ENCODE data around the gene NLGN4Y. TPM values are rescaled to one million over a fixed set of nuclear protein-coding genes. Genes with fewer than 3 reads are reported as not detected.
"Not testable (repeated sequence)": the region's sequence is repeated elsewhere in the genome, so short reads cannot be mapped to it uniquely, and the experiment has no call there.

The NLGN4Y gene
- total and polyA plus RNA-seq, 4 donors: 0.28 to 31.1 (median 10.0) TPM

DNA sequence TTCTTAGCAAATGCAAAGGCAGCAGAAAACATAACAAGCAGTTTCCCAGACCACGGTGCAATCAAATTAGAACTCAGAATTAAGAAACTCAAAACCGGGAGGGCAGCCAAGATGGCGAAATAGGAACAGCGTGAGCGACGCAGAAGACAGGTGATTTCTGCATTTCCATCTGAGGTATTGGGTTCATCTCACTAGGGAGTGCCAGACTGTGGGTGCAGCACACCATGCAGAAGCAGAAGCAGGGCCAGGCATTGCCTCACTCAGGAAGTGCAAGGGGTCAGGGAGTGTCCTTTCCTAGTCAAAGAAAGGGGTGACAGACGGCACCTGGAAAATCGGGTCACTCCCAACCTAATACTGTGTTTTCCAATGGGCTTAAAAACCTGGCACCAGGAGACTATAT lies 336.7 kb downstream of the NLGN4Y start:
- not testable (repeated sequence) for H3K36me3 ChIP-seq (ENCODE audit: control insufficient read depth, insufficient read depth, low read length); H3K27me3 ChIP-seq (ENCODE audit: control insufficient read depth, insufficient read depth, low read length); DNase-seq (ENCODE audit: low read depth in 4 of 6, low spot score in 6 of 6); H3K27ac ChIP-seq (ENCODE audit: low read depth, low read length); H3K4me3 ChIP-seq (ENCODE audit: low read depth, low read length); H3K4me1 ChIP-seq (ENCODE audit: control insufficient read depth, insufficient read depth, low read length); H3K9me3 ChIP-seq (ENCODE audit: control insufficient read depth, insufficient read depth, low read length)
- WGBS (ENCODE audit: insufficient coverage): no CpG with 5 or more reads among the region's 8 CpGs

DNA sequence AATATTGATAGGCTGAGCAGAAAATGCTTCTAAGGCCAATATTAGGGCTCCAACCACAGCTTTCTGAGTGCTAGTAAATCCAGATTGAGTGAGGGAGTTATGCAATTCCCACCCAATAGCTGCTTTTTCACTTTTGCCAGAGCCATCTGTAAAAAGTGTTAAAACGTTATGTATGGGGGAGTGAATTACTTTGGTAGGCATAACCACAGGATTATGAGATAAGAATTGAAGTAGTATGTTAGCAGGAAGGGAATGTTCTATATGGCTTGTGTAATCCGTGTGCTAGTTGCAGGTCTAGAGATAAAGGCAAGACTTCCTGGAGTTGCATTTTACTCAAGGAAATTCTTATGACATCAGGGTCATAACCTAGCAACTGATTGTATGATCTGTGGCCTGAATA lies 347.6 kb downstream of the NLGN4Y start:
- no peaks in the 10 kb centered on the region for H3K4me1 ChIP-seq (ENCODE audit: control insufficient read depth, insufficient read depth, low read length)
- no peaks in the 10 kb centered on the region for H3K9me3 ChIP-seq (ENCODE audit: control insufficient read depth, insufficient read depth, low read length)
- no peak overlapping the region for H3K4me3 ChIP-seq (ENCODE audit: low read depth, low read length)
- WGBS (ENCODE audit: insufficient coverage): no CpG with 5 or more reads among the region's 2 CpGs
- no peak overlapping the region for H3K27ac ChIP-seq (ENCODE audit: low read depth, low read length)
- DNase-seq (ENCODE audit: low read depth in 4 of 6, low spot score in 6 of 6): no peak
- H3K36me3 ChIP-seq (ENCODE audit: control insufficient read depth, insufficient read depth, low read length): no peaks in the 10 kb centered on the region
- no peaks in the 10 kb centered on the region for H3K27me3 ChIP-seq (ENCODE audit: control insufficient read depth, insufficient read depth, low read length)

Data from spinal cord (tissue), 10 donors.